Heart left ventricle (tissue), 13 donors: ENCODE measurements around the gene BMP8A.

Experiments
- POLR2A ChIP-seq, 2 donors: fragments of 450-650 bp; IDR thresholded peaks; one replicate each; pipeline ENCODE4 v1.6.1; 2017; ENCODE audit warnings: antibody characterized with exemption in 2 of 2, mild to moderate bottlenecking in 2 of 2, moderate library complexity in 2 of 2
- TF ChIP-seq, protein P1 (sequence below), 12 donors: fragments of 200-600 bp; sonication (generic) in 4 of 12; IDR thresholded peaks; one replicate each; pipeline versions ENCODE4 v1.5.0 to v1.8.0; 2018 to 2022; ENCODE audit warnings: antibody characterized with exemption in 12 of 12, mild to moderate bottlenecking in 5 of 12
- donor health status: ischemic (EF 13 %, LVEDD 7.1; RV severe dilation, severe dysfunction).
- donor health status: DM: no; HTN: yes; CAD: no.
- donor health status: DM: no; HTN: no; CAD: no.
- donor health status: ischemic (EF 25% LVEDD 6.9; RV normal size, moderate dysfunction).
- donor health status: ischemic (EF 25% LVEDD 5.7; RV mildly dilated, moderate dysfunction).
- donor health status: ischemic (EF 35%, LVEDD 5.7; RV mildly dilated, moderate dysfunction).
- donor health status: nonischemic (EF 11% LVEDD 7.7; RV severe dilation, severe dysfunction).
- donor health status: DM: yes; HTN: yes; CAD: no.
- donor health status: PGD.
- donor health status: ischemic (EF 29% LVEDD 5.4; RV normal size, mild dysfunction).
- donor health status: nonischemic (EF 23%, LVEDD 6.1; RV moderate dilation, normal function).

GRCh38 chr1:39574646-39575045, 83.2 kb downstream of the BMP8A start:
- TF ChIP-seq, protein P1, sequence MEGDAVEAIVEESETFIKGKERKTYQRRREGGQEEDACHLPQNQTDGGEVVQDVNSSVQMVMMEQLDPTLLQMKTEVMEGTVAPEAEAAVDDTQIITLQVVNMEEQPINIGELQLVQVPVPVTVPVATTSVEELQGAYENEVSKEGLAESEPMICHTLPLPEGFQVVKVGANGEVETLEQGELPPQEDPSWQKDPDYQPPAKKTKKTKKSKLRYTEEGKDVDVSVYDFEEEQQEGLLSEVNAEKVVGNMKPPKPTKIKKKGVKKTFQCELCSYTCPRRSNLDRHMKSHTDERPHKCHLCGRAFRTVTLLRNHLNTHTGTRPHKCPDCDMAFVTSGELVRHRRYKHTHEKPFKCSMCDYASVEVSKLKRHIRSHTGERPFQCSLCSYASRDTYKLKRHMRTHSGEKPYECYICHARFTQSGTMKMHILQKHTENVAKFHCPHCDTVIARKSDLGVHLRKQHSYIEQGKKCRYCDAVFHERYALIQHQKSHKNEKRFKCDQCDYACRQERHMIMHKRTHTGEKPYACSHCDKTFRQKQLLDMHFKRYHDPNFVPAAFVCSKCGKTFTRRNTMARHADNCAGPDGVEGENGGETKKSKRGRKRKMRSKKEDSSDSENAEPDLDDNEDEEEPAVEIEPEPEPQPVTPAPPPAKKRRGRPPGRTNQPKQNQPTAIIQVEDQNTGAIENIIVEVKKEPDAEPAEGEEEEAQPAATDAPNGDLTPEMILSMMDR (IDR thresholded peaks at IDR 0.05): no peak
- no peak for TF ChIP-seq POLR2A (IDR thresholded peaks at IDR 0.05)
